ENCODE data around the gene VPS54. TPM values are rescaled to one million over a fixed set of nuclear protein-coding genes. Genes with fewer than 3 reads are reported as not detected.

The VPS54 gene
- total RNA-seq, 1 experiment from 2014 or later: 20.7 TPM

GRCh38 chr2:64052463-64053241 lies 33.4 kb upstream of the VPS54 start:
- intact Hi-C loops (cut with micrococcal nuclease; ENCODE audit: unreplicated experiment): no loop called here
- H3K27ac ChIP-seq: no peak overlapping the region
- CTCF ChIA-PET: no interaction called here
- no peaks in the 10 kb centered on the region for H3K9me3 ChIP-seq (ENCODE audit: insufficient read depth, low read depth)
- TF ChIP-seq EZH2 (IDR thresholded peaks at IDR 0.05; ENCODE audit: low read depth): no peak
- no peak for TF ChIP-seq CTCF (conservative IDR thresholded peaks at IDR 0.05)
- BruUV-seq (replicated peaks): no TSS peak
- no peaks in the 10 kb centered on the region for H3K36me3 ChIP-seq (ENCODE audit: low read depth)
- POLR2A ChIA-PET (ENCODE audit: unreplicated experiment): no interaction called here
- H3K79me2 ChIP-seq (ENCODE audit: low read depth): no peaks in the 10 kb centered on the region
- H2AFZ ChIP-seq: no peak overlapping the region
- H3K9me2 ChIP-seq (ENCODE audit: insufficient read depth): no peaks in the 10 kb centered on the region
- no peak for DNase-seq
- H3K4me1 ChIP-seq (replicated peaks; ENCODE audit: insufficient read depth): peaks cover 4% of the 10 kb centered on the region; the same call in 1 of the 2 replicates
- no peak overlapping the region for H3K4me2 ChIP-seq
- H3K4me3 ChIP-seq: no peak overlapping the region
- H3F3A ChIP-seq (ENCODE audit: insufficient read depth, low read depth): no peaks in the 10 kb centered on the region
- no peaks in the 10 kb centered on the region for H4K20me1 ChIP-seq (ENCODE audit: insufficient read depth)
- no peaks in the 10 kb centered on the region for H3K27me3 ChIP-seq (ENCODE audit: insufficient read depth, low read depth)

GRCh38 chr2:64049633-64050220 lies 30.5 kb upstream of the VPS54 start:
- TF ChIP-seq EZH2 (IDR thresholded peaks at IDR 0.05; ENCODE audit: low read depth): no peak
- peak; percentile 89 for TF ChIP-seq CTCF (conservative IDR thresholded peaks at IDR 0.05)
- H3K79me2 ChIP-seq (ENCODE audit: low read depth): no peaks in the 10 kb centered on the region
- H3K9me3 ChIP-seq (ENCODE audit: insufficient read depth, low read depth): no peaks in the 10 kb centered on the region
- peak; percentile 66 to 67 for DNase-seq
- no peaks in the 10 kb centered on the region for H3K27me3 ChIP-seq (ENCODE audit: insufficient read depth, low read depth)
- intact Hi-C loops (cut with micrococcal nuclease; ENCODE audit: unreplicated experiment): loop anchor here (1.0 to 5.0 kb wide), 9 partner anchors 95 to 839 kb away; partner anchors contain the start of gene PELI1
- H3K9me2 ChIP-seq (ENCODE audit: insufficient read depth): no peaks in the 10 kb centered on the region
- peak overlapping the region; percentile 8; the same call in 1 of the 2 replicates for H3K4me2 ChIP-seq
- peaks cover 4% of the 10 kb centered on the region; the same call in 1 of the 2 replicates for H3K4me1 ChIP-seq (replicated peaks; ENCODE audit: insufficient read depth)
- CTCF ChIA-PET: interaction anchor here (0.7 to 1.9 kb wide), 5 partner anchors 262 to 595 kb away, joined by 3 to 22 read pairs (median 4); no protein-coding TSS in a partner anchor
- H3F3A ChIP-seq (ENCODE audit: insufficient read depth, low read depth): no peaks in the 10 kb centered on the region
- no peak overlapping the region for H3K4me3 ChIP-seq
- H3K27ac ChIP-seq: no peak overlapping the region
- no peak overlapping the region for H2AFZ ChIP-seq
- POLR2A ChIA-PET (ENCODE audit: unreplicated experiment): interaction anchor here (0.6 kb wide), 1 partner anchor 208 kb away, joined by 3 read pairs; the partner anchor contains the start of gene UGP2
- BruUV-seq (replicated peaks): no TSS peak
- H3K36me3 ChIP-seq (ENCODE audit: low read depth): no peaks in the 10 kb centered on the region
- H4K20me1 ChIP-seq (ENCODE audit: insufficient read depth): no peaks in the 10 kb centered on the region

GRCh38 chr2:64045938-64046337 lies 26.7 kb upstream of the VPS54 start:
- H3K9me2 ChIP-seq (ENCODE audit: insufficient read depth): no peaks in the 10 kb centered on the region
- DNase-seq: no peak
- H3K79me2 ChIP-seq (ENCODE audit: low read depth): no peaks in the 10 kb centered on the region
- no peaks in the 10 kb centered on the region for H3K9me3 ChIP-seq (ENCODE audit: insufficient read depth, low read depth)
- CTCF ChIA-PET: no interaction called here
- POLR2A ChIA-PET (ENCODE audit: unreplicated experiment): no interaction called here
- H3K27me3 ChIP-seq (ENCODE audit: insufficient read depth, low read depth): no peaks in the 10 kb centered on the region
- no peaks in the 10 kb centered on the region for H4K20me1 ChIP-seq (ENCODE audit: insufficient read depth)
- no peak for TF ChIP-seq CTCF (conservative IDR thresholded peaks at IDR 0.05)
- TF ChIP-seq EZH2 (IDR thresholded peaks at IDR 0.05; ENCODE audit: low read depth): no peak
- H3K4me2 ChIP-seq: no peak overlapping the region
- BruUV-seq (replicated peaks): no TSS peak
- no peak overlapping the region for H3K4me3 ChIP-seq
- H3F3A ChIP-seq (ENCODE audit: insufficient read depth, low read depth): no peaks in the 10 kb centered on the region
- no peaks in the 10 kb centered on the region for H3K36me3 ChIP-seq (ENCODE audit: low read depth)
- no peak overlapping the region for H2AFZ ChIP-seq
- intact Hi-C loops (cut with micrococcal nuclease; ENCODE audit: unreplicated experiment): loop anchor here (5.0 kb wide), 1 partner anchor 266 kb away; no protein-coding TSS in a partner anchor
- no peak overlapping the region for H3K27ac ChIP-seq
- H3K4me1 ChIP-seq (replicated peaks; ENCODE audit: insufficient read depth): peaks cover 4% of the 10 kb centered on the region; the same call in 1 of the 2 replicates

Data from PC-9 (cell line).